ENCODE measurements around the gene RAB3GAP2.

DNA sequence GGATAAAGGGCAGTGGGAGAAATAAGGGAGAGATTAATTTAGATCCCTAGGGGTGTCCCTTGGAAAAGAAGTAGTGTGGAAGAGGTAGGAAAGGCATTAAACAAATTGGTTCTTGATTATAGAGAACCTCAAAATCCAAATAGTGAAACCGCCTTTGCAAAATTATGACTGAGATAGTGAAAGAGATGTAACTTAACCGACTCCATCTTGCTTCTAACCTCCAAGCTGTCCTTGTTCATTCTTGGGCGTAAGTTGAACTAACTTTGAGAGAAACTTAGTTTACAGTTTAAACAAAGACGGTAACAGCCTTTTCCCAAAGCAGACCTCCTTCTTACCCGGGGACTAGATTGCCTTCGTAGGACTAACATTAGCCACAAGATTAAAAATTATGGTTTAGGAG, 3.2 kb upstream of the RAB3GAP2 start:
- TF ChIP-seq POLR2A (IDR thresholded peaks at IDR 0.05; ENCODE audit: low read length) (no peak), GATA1 (IDR thresholded peaks at IDR 0.05; ENCODE audit: low read depth, low read length) (no peak)

All from erythroblast (primary cell).